Vein endothelial cell (primary cell): Measurements from ENCODE around the gene PCDHA11. TPM values are rescaled to one million over a fixed set of nuclear protein-coding genes. Genes with fewer than 3 reads are reported as not detected.

Experiments
- total RNA-seq: library from RNA; depleted of rRNA; stranded (reverse); fragments of >200 nt; gene quantifications from 2 replicates; pipeline ENCODE4 v1.2.3, GENCODE V29; 2012

The PCDHA11 gene
- total RNA-seq, 1 donor: 0.10 TPM

Other genes starting within 250 kb of the PCDHA11 start
- gene CD14, start 235.8 kb upstream of the PCDHA11 start, total RNA-seq: 0.57 TPM in 1 of 2 replicates, not detected in the other
- gene TMCO6, start 229.5 kb upstream of the PCDHA11 start, total RNA-seq: 9.8 and 20.6 TPM in 2 replicates
- gene NDUFA2, start 221.3 kb upstream of the PCDHA11 start, total RNA-seq: 24.4 and 30.4 TPM in 2 replicates
- 72.5 and 85.6 TPM in 2 replicates for gene IK, start 221.1 kb upstream of the PCDHA11 start, total RNA-seq
- gene WDR55, start 204.1 kb upstream of the PCDHA11 start, total RNA-seq: 28.4 and 28.8 TPM in 2 replicates
- gene DND1, start 195.4 kb upstream of the PCDHA11 start, total RNA-seq: 0.38 TPM in 1 of 2 replicates, not detected in the other
- gene HARS1, start 177.6 kb upstream of the PCDHA11 start, total RNA-seq: 48.7 and 60.9 TPM in 2 replicates
- 31.7 and 39.1 TPM in 2 replicates for gene HARS2, start 177.5 kb upstream of the PCDHA11 start, total RNA-seq
- 25.2 and 32.4 TPM in 2 replicates for gene ZMAT2, start 168.5 kb upstream of the PCDHA11 start, total RNA-seq
- not detected in 2 replicates for gene PCDHA1, start 82.8 kb upstream of the PCDHA11 start, total RNA-seq
- under 0.01 TPM in 1 of 2 replicates, not detected in the other for gene PCDHA2, start 74.1 kb upstream of the PCDHA11 start, total RNA-seq
- gene PCDHA3, start 67.9 kb upstream of the PCDHA11 start, total RNA-seq: under 0.01 and 0.19 TPM in 2 replicates
- gene PCDHA4, start 61.9 kb upstream of the PCDHA11 start, total RNA-seq: 0.10 and 0.33 TPM in 2 replicates
- gene PCDHA5, start 47.3 kb upstream of the PCDHA11 start, total RNA-seq: under 0.01 and 0.10 TPM in 2 replicates
- gene PCDHA6, start 41.0 kb upstream of the PCDHA11 start, total RNA-seq: 0.19 and 0.33 TPM in 2 replicates
- 0.19 and 0.33 TPM in 2 replicates for gene PCDHA7, start 34.7 kb upstream of the PCDHA11 start, total RNA-seq
- under 0.01 TPM in 1 of 2 replicates, not detected in the other for gene PCDHA8, start 27.8 kb upstream of the PCDHA11 start, total RNA-seq
- under 0.01 TPM in 2 replicates for gene PCDHA9, start 20.6 kb upstream of the PCDHA11 start, total RNA-seq
- gene PCDHA10, start 13.1 kb upstream of the PCDHA11 start, total RNA-seq: under 0.01 and 0.19 TPM in 2 replicates
- under 0.01 TPM in 1 of 2 replicates, not detected in the other for gene PCDHA12, start 6.4 kb downstream of the PCDHA11 start, total RNA-seq
- not detected in 2 replicates for gene PCDHA13, start 13.2 kb downstream of the PCDHA11 start, total RNA-seq
- 0.10 and 0.33 TPM in 2 replicates for gene PCDHAC1, start 57.3 kb downstream of the PCDHA11 start, total RNA-seq
- 0.33 and 1.9 TPM in 2 replicates for gene PCDHAC2, start 97.5 kb downstream of the PCDHA11 start, total RNA-seq
- gene PCDHB1, start 182.4 kb downstream of the PCDHA11 start, total RNA-seq: not detected in 2 replicates
- gene PCDHB2, start 225.7 kb downstream of the PCDHA11 start, total RNA-seq: 1.6 and 2.0 TPM in 2 replicates
- gene PCDHB3, start 231.5 kb downstream of the PCDHA11 start, total RNA-seq: 0.57 and 0.65 TPM in 2 replicates